GM20000 (cell line): Measurements from ENCODE around the gene CYP4F3.
"Not testable (repeated sequence)": the region's sequence is repeated elsewhere in the genome, so short reads cannot be mapped to it uniquely, and the experiment has no call there.

ENCODE experiments used
- DNase-seq: peaks from one replicate; pipeline ENCODE4 v3.0.0; 2012; ENCODE audit warnings: low spot score
- TF ChIP-seq, protein P1 (sequence below): IDR thresholded peaks from 2 replicates; pipeline ENCODE4 v1.5.1; 2012; ENCODE audit warnings: mild to moderate bottlenecking, control low read depth; ENCODE audit errors: extremely low read depth, missing control alignments

Gene CYP4F3

DNA sequence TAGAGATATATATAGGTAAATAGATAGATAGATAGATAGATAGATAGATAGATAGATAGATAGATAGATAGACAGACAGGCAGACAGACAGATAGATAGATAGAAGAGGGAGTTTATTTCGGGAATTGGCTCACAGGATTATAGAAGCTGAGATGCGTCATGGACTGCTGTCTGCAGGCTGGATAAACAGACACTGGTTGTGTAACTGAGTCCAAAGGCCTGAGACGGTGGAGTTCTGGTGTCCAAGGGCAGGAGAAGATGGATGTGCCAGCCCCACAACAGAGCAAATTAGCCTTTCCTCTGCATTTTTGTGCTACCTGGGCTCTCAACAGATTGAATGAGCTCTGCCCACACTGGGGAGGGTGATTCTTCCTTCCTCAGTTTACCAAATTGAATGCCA, 2.7 kb downstream of the CYP4F3 start:
- DNase-seq = no peak
- TF ChIP-seq, protein P1, sequence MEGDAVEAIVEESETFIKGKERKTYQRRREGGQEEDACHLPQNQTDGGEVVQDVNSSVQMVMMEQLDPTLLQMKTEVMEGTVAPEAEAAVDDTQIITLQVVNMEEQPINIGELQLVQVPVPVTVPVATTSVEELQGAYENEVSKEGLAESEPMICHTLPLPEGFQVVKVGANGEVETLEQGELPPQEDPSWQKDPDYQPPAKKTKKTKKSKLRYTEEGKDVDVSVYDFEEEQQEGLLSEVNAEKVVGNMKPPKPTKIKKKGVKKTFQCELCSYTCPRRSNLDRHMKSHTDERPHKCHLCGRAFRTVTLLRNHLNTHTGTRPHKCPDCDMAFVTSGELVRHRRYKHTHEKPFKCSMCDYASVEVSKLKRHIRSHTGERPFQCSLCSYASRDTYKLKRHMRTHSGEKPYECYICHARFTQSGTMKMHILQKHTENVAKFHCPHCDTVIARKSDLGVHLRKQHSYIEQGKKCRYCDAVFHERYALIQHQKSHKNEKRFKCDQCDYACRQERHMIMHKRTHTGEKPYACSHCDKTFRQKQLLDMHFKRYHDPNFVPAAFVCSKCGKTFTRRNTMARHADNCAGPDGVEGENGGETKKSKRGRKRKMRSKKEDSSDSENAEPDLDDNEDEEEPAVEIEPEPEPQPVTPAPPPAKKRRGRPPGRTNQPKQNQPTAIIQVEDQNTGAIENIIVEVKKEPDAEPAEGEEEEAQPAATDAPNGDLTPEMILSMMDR = no peak

DNA sequence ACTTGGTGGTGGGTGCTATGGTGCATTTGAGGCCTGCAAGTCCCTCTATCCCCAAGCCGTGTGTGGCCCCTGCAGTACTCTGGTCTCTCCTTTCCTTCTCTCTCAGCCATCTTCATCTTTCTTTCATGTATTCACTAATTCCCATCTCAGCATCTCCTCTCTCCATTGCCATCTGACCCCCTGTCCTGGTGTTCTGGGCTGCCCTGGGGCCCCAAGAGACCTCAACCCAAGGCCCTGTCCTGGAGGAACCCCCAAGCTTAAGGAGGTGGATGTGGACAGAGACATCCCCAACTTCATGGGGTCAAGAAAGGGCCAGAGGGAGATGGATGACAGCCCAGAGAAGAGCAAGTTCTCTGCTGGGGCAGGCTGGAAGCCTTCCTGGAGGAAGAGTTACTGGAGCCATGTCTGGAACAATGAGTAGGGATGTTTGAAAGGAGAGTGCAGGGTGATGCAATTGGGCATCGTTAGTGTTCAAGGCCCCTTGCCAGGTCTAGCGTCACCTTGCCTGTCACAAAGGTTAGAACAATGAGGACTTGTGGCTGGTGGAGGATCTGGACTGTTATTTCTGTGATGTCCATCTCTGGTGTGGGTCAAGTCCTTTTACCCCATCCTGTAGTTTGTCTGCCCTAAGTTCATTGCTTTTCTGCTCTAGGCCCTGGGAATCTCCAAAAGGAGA, 3.5 kb downstream of the CYP4F3 start:
- DNase-seq = no peak
- TF ChIP-seq, protein P1 = no peak

DNA sequence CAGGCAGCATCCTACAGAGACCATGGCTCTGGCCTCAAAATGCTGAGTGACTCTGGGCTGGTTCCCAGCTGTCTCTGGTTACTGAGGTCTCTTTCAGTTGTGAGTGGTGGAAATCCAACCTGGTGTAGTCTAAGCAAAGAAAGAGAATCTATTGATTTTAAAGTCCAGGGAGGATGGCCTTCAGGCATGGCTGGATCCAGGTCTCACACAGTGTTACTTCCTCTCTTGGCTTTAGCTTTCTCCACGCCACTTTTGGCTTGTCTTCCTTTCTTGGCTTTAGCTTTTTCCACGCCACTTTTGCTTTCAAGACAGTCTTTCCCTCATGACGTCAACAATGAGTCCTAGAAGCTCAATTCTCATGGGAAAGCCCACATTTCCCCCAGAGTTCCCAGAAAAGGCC, 4.1 kb downstream of the CYP4F3 start:
- no peak for DNase-seq
- TF ChIP-seq, protein P1 = no peak

DNA sequence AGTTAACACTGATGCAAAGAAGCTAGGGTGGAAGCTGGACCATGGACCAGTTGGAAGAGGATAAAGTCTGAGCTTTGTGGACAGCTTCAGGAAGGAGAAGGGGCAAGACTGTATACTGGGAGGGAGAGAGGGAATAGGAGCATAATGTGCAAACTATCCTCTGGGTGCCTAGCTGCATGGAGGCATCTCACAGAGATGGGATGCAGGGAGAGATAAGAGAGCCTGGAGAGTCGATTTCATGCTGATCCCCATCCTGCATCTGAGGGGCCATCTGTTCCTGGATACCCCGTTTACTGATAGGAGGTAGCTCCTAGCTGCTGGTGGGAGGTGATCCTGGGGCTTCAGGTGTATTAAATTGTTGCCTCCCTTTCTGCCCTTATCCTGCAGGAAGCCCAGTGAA, 8.8 kb downstream of the CYP4F3 start:
- no peak for DNase-seq
- TF ChIP-seq, protein P1 = no peak

DNA sequence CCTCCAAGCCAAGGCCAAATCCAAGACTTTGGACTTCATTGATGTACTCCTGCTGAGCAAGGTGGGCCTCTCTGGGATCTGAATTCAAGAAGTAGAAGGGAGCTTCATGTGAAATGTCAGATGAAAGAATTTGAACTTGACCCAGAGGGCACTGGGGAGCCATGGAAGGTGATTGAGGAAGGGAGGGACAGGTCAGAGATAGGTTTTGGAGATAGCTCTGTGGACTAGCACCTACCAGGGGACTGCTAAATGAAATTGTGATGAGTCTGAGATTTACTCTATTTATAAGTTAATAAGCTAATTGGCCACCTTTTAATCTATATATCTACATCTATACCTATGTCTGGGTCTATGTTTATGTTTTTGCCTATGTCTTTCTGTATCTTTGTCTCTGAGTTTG, 9.4 kb downstream of the CYP4F3 start:
- not testable (repeated sequence) for DNase-seq

DNA sequence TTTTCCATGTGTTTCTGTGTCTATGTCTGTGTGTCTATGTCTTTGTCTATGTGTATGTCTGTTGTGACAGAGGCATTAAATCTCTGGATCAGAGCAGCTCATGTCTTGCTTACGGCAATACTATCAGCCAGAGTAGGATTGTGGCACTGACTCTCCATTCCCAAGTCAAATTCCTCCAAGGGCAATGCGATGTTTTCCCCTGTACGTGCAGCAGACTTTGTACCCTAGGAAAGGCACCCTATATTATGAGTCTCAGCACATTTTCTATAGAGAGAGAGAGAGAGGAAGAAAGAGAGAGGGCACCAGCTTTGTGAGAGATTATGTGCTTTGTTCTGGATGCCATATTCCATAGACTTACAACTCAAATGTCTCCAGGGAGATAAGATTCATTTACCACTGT, 11.1 kb downstream of the CYP4F3 start:
- no peak for DNase-seq
- TF ChIP-seq, protein P1 = no peak

DNA sequence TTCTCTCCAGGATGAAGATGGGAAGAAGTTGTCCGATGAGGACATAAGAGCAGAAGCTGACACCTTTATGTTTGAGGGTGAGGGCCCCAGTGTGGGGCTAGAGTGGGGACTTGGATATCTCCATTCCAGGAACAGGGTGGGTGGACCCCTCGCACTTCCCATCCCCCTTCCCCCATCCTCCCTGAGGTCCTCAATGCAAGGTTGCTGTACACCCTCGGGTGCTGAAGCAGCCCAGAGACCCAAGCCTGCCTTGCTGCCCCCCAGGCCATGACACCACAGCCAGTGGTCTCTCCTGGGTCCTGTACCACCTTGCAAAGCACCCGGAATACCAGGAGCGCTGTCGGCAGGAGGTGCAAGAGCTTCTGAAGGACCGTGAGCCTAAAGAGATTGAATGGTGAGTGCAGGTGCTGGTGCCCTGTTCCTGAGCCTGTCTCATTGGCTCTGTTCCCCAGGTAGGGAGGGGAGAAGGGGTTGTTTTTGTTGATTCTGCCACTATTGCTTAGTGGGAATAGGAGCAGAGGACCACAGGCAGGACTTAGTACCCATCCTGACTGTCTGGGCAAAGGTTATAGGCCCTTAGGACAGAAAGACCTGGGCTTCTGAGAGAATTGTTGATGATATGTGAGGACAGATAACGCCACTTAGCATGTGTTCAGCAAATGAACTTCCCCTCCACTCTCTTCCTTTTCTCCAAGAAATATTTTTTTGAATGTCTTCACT, 12.0 kb downstream of the CYP4F3 start:
- no peak for DNase-seq
- TF ChIP-seq, protein P1 = no peak

DNA sequence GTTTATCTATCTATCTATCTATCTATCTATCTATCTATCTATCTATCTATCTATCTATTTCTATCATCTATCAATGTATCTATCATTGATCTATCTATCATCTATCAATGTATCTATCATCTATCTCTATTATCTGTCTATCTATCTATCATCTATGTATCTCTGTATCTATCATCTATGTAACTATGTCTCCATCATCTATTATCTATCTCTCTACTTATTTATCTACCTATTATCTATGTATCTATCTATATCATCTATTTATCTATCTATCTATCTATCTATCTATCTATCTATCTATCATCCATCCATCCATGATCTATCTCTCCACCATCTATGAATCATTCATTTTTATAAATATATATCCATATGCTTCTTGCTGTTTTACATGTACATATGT, 15.8 kb downstream of the CYP4F3 start:
- TF ChIP-seq, protein P1 = no peak

More for the DNA sequence above, 15.8 kb downstream of the CYP4F3 start:
- no peak for DNase-seq
